GM20000 (cell line): ENCODE results near the gene ZEB1.

ENCODE experiments used
- DNase-seq: peaks from one replicate; pipeline ENCODE4 v3.0.0; 2012; ENCODE audit warnings: low spot score
- CTCF ChIP-seq: IDR thresholded peaks from 2 replicates; pipeline ENCODE4 v1.5.1; 2012; ENCODE audit warnings: mild to moderate bottlenecking, control low read depth; ENCODE audit errors: extremely low read depth, missing control alignments

ZEB1 gene

GRCh38 chr10:31384589-31384949, 65.6 kb downstream of the ZEB1 start:
- TF ChIP-seq CTCF = no peak
- DNase-seq = no peak

GRCh38 chr10:31390804-31391203, 71.8 kb downstream of the ZEB1 start:
- TF ChIP-seq CTCF = no peak
- no peak for DNase-seq

- no peak for TF ChIP-seq CTCF
- peak; percentile 10 for DNase-seq
Observed at GRCh38 chr10:31393844-31394243, 74.8 kb downstream of the ZEB1 start.

- no peak for TF ChIP-seq CTCF
- DNase-seq = no peak
Observed at GRCh38 chr10:31395695-31396094, 76.7 kb downstream of the ZEB1 start.

- DNase-seq = no peak
- TF ChIP-seq CTCF = no peak
Observed at GRCh38 chr10:31396376-31396775, 77.4 kb downstream of the ZEB1 start.

GRCh38 chr10:31397852-31398251, 78.8 kb downstream of the ZEB1 start:
- TF ChIP-seq CTCF = no peak
- no peak for DNase-seq

GRCh38 chr10:31399171-31399570, 80.2 kb downstream of the ZEB1 start:
- TF ChIP-seq CTCF = no peak
- no peak for DNase-seq
